ENCODE results near the gene KIT.

The KIT gene

DNA sequence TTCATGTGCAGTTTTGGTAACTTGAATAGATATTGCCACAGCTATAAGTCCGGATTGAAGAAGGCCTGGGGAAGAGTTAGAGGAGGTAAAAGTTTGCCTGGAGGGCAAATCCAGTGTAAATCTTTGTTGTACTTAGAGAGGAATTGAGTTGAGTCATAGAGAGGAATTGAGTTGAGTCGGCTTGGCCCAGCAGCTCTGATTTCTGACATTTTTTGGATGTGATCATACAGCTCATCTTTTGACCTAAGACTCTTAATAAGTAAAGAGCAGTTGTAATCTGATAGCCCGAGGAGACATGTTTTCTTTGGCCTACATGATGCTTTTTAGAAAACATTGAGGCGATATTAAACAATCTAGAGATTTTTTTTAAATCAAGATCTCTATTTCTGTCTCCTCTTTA lies 3.9 kb downstream of the KIT start:
- DNase-seq: no peak

DNA sequence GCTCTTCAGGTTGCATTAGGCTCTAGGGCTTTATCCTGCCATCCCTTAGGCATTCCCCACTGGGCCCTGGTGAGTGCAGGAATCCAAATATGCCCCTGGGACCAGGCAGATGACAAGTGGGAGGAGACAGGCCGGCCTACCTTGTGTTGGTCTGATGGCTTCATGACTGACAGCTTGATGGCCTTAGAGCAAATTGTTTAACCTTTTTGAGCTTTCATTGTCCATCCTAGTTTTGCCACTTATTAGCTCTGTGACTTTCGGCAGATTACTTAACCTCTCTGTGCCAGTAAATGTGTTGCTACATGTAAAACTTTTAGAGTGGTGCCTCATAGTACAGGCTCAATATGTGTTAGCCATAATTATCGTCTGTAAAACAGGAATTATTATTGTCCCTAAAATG lies 4.4 kb downstream of the KIT start:
- no peak for DNase-seq

DNA sequence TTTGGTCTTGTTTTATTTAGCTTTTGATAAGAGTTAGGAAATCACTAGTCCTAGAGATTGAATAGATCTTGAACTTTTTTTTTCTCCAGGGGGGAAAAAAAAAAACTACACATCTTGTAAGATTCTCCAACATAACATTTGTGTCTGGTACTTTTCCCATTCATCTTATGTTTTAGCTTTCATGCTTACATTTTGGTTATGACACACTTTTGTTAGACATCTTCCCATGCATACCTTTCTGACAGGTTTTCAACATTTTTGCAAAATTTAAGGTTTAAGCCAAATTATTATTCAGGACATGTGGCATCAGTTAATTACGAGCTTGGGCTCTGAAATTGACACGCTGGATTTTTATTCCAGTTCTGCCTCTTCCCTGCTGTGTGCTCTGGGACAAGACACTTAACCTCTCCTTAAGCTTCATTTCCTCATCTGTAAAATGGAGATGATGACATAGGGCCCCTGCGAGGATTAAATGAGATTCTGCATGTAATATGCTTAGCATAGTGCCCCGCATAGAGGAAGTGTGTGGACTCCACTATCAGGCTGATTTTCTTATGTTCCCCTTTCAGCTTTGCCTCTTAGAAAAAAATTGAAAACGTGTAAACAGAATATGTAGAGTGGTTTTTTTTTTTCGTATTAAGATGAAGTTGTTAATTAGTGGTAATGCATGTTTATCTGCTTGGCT lies 5.3 kb downstream of the KIT start:
- DNase-seq: peak; percentile 80

DNA sequence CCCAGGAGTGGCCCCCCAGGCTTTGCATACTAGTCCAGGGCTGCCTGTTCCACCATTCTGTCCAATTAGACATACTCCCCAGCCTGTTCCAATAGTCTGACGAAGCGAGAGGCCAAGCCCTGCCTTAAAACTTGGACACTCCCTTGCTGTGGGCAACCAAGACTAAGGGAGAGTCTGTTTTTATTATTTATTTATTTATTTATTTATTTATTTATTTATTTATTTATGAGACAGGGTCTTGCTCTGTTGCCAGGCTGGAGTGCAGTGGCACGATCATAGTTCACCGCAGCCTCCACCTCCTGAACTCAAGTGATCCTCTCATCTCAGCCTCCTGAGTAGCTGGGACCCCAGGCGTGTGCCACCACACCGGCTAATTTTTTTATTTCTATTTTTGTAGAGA lies 6.6 kb downstream of the KIT start:
- no peak for DNase-seq

DNA sequence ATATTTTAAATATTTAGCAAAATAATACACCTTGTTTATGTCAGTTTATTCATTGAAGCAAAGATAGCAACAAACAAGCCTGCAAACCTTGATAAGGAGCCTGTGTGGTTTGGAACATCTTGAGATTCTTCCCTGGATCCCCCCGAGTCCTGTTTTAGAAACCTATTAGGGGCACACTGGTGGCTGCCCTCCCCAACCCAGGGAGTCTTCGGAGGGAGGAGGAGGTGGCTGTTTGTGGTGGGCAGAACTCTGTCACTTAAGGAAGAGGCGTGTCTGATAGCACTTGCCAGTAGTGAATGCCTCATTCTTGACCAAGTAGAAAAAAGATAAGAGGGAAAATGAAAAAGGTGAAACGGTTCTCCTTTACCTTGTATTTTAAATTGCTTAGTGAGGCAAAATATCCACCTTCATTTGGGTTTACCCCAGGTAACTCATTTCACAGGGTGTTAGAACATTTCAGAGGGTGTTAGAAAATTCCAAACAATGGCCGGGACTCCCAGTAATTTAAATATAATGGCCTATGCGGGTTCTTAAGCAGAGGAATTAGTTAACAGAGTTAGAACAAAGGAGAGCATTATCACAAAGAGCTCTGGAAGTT lies 10.4 kb downstream of the KIT start:
- DNase-seq: no peak

DNA sequence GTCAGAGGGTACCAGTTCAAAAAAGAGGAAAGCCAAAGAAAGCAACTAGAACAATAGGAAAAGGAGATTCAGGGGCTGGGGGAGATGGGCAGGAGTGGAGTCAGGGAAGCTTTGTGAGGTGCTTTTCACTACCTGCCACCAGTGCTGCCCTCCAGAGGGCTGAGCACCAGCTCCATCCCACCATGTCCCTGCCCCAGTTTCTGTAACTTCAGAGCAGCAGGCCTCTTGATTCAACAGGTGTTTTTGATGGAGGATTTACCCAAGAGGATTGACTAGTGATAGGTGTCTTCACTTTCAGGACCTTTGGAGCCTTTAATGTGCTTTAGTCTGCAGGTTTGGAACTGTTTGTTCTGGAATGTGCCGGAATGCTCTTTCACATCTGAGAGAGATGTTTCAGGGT lies 12.1 kb downstream of the KIT start:
- no peak for DNase-seq

DNA sequence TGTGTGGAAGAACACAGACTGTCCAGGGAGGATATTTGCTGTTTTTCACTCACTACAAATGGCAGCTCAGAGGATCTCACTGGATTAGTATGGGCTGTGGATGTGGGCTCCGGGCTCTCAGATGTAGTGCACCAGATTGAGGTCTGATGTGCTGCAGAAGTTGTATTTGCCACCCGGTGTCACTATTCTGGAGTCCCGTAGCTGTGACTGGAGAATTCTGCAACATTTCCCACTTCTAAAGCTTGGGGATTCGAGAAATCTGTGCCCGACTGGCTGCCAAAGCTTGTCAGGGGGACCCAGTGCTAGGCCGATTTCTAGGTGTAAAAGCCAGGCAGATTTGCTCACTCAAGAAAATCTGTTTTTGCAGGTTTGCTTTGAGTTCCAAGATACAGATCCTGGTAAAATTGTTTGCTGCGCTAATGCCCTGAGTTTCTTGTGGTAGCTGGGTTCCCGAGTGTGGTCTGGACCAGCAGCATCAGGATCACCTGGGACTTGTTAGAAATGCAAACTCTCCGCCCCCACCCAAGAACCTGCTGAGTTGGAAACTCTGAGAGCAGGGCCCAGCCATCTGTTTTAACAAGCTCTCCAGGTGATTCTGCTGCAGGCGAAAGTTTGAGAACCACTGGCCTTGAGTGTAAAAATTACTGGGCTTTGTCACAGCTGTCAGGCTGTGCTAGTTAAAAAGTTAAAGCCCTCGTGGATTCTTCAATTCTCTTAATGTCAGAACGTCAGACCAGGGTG lies 18.1 kb downstream of the KIT start:
- no peak for DNase-seq

DNA sequence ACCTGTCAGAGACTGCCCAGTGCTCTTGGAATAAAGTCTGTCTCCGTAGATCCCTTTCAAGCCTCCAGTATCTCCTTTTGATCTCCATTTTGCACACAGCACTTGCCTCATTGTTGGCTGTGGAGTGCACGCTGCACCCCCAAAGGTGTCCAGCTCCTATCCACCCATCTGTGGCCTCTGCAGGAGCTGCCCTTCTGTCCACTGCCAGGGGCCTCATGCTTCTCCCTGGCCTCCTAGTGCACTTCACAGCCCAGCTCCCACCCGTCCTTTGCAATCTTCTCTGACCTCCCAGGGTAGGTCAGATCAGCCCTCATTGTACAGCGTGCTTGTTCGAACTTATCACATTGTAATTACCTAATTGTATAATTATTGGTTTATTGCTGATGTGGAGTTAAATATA lies 18.9 kb downstream of the KIT start:
- DNase-seq: no peak

DNA sequence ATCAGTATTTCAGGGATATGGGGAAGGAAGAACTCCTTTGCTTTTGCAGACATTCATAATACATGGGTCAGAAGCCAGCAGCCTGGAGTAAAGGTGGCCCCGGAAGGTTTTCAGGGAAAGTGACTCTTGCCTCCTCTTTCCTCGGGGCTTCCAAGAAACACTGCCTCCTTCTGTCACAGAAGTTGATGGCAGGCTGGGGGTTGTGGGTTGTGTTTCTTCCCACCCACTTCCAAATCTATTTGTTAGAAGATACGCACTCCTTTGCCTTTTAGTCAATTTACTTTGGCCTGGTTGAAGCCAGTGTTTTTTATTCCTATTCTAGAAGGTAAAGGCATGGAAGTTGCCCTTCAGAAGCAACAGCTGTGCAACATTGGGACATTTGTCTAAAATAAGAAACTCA lies 19.7 kb downstream of the KIT start:
- DNase-seq: no peak

DNA sequence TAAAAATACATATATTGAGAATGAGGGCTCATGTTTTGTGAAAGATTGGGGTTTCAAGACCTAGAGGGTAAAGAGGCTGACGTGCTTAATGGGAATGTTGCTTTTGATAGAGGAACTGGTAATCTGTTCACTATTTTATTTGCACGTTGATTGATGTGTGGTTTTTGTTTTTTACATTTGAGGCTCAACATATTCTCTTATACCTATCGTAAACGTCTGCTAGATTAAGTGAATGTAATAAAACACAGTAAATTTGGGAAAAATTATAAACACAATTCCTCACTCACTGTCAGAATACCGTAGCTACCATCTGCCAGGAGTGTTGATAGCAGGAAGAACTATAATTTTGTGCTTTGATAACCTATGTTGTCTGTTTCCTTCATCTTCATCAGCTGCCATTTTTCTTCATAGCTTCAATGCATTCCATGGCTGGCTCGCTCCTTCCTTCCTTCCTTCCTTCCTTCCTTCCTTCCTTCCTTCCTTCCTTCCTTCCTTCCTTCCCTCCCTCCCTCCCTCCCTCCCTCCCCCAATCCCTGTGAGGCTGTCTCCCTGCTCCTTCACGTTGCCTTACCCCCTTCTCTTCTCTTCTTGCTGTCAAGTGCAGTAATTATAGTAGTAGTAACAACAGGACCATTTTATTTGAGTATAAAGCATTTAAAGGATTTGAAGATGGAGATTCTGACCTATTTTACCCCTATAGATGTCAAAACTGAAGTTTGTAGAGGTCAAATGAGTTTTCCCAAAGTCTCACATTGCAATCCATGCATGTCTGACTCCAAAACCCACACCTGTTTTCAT lies 20.3 kb downstream of the KIT start:
- DNase-seq: no peak

DNA sequence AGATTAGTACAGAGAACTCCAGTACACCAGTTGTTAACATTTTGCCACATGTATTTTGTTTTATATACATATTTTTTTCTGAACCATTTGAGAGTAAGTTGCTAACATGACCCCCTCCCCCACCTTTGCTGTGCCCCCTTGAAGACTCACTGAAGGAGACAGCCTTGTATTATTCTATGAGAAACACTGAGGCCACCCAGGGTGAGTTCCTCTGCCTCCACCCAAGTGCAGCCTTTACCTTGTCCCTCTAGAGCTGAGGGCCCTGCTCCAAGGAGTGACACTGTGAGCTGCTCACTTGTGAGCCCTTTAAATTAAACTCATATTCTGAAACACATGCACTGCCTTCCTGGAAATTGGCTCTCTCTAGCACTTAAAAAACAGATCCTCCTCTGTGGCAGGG lies 21.1 kb downstream of the KIT start:
- DNase-seq: no peak

DNA sequence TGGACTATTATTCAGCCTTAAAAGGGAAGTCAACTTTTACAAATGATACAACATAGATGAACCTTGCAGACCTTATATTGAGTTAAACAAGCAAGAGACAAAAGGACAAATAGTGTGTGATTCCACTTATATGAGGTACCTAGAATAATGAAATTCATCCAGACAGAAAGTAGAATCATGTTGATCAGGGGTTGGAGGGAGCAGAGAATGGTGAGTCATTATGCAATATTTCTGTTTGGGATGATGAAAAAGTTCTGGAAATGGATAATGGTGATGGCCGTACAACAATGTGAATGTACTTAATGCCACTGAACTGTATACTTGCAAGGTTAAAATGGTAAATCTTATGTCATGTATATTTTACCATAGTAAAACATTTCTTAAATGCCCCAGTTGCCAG lies 22.1 kb downstream of the KIT start:
- no peak for DNase-seq

DNA sequence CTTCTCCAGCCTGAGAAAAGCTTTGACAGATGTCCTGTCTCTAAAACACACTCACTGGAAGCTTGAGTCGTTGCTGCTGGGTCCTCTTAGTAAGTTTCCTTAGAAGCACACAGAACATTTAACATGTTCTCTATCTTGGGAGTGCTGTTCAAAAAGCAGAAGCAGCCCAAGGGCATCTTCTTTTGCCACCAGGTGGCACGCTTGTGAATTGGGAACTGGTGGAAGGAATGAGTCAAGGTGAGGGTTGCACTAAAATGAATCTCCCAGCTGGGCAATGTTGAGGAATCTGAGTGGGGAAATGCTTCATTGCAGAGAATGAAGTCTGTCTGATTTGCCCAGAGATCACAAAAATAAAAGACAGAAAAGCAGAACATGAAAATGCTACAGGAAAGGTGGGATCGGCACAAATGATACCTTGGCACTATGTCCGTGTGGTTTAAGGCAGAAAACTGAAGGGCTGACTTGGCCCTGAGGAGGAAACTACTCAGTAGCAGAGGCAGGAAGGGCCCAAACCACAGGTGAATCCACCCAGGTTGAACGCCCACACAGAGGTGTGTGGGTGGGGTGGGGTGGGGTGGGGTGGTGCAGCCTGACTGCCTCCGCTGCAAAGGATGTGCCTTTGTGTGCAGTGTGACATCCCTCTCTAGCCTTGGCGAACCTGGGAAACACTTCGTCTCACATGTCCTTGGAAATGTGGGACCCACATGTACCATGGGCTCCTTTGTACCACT lies 26.0 kb downstream of the KIT start:
- peak; percentile 53 for DNase-seq

DNA sequence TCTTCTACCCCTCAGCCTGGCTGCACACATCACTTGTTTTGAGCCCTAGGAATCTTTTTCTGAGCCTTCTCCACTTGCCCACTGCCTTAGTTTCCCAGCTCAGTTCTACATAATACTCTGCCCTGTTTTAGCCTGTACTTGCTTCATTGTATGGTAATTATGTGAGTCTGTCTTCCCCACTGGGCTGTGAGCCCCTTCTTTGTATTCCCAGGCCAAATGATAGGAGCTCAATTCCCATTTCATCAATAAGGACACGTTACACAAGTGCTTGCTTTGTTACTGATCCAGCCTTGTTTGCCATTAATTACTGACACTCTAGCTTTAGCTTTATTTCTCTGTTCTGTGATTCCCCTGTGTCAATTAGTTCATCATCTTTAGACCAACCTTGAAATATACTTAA lies 28.1 kb downstream of the KIT start:
- DNase-seq: no peak

DNA sequence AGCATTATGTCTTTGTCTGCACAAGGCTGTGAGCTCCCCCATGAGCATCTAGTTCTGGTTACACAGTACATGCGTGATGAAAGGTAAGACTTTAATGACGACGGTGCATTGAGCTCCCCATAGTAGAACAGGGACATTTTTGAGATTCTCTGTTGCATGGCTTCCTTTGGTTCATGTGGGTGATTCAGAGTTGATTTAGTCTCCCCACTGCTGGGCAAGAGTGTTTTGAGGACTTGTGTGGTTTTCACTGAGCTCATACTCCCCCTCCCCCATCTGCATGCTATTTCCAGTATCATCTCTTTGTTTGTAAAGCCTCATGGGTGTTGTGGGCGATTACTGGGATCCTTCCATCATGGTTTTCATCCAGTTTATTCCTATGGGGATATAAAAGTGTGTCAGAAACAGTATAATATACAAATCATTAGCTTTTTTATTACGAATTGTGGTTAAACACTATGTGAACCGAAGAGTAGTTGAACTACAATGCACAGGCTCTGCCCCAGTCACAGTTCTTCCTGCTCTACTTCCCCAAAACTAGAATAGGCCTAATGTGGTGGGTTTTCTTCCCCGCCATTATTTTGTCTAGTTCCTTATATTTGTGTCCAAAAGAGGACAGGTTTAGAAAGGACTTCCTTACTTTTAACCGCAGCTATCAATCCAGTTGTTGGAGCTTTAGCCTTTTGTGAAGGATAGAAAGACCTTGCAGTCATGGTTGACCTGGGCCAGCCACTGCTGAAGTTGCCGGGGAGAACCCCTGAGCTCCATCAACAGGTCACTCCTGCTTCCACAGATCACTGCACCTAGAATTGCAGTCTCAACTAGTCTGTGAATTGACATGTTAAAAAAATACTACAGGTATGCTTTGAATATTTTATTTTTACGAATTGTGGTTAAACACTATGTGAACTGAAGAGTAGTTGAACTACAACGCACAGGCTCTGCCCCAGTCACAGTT lies 30.4 kb downstream of the KIT start:
- DNase-seq: peak; percentile 9

DNA sequence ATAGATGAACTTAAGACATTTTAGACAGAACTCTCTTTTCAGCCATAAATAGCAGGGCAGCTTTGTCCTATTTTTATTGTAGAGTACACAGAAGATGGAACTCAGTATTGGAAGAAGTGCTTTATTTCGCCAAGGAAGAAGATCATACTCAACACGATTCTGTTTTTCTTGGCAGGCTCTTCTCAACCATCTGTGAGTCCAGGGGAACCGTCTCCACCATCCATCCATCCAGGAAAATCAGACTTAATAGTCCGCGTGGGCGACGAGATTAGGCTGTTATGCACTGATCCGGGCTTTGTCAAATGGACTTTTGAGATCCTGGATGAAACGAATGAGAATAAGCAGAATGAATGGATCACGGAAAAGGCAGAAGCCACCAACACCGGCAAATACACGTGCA lies 37.6 kb downstream of the KIT start:
- no peak for DNase-seq

DNA sequence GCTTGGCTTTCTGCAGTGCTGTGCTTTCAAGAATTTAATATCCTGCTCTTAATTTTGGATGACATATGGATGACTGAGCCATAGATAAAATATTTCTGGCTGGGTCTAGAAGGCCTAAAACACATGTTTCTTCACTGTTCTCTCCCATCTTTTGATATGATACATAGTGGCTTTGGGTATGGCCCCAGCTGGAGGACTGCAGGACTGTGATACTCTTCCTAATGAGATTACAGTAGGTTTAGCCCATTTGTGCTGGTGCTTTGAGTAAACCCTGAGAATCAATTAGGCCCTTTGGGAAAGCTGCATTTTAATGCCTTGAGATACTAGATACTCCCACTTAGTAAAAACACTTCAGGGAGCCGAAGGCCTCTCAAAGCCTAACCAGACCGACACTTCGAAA lies 38.0 kb downstream of the KIT start:
- DNase-seq: no peak

DNA sequence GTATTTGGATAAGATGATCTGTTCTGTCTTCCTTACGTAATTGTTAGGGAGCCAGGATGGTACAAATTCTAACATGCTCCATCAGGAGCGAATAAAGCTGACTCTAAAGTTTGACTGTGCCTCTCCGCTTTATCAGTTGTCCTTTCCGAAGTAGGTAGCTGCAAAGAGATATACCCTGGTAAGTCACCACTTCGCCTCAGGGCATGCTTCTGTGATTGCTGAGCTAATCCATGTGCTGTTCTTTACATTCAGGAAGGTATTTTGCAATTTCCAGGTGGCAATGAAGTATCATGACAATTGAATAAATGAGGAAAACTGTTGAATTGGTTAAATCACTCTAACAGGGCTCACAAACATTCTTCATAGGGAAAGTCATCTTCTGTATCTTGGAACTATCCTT lies 38.9 kb downstream of the KIT start:
- DNase-seq: no peak

DNA sequence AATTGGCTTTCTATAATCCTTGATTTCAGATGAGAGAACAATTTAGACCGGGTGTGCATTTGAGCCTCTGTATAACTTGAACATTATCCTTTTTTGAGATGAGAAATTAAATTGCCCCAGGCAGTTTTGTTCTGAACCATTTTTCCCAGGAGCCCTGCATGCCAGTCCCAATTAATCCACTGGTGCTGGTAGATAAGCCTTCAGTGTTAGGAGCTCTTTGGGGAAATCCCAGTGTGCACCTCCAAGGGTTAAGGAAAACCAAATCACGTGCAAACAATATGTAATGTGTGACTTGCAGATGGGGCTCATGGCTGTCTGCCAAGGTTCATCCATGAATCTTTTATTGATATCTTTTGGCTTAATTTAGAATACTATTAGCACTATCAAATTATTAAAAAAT lies 43.2 kb downstream of the KIT start:
- DNase-seq: no peak

DNA sequence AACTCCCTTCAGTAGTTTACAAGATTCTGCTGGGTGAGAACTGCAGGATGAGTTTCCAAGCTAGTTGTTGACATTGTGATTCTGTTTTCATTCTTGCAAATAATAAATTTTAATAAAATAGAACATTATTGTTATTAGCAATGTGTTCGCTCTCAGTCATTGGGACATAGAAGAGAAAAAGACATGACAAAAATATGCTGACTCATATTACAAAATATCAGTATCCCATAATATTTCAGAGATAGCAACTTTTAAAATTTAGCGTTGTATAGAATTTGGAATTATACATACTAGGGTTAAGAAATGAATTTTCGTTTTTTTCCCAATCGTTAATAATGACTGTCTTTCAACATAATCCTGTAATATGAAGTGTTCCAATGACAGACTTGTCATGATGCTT lies 45.4 kb downstream of the KIT start:
- no peak for DNase-seq

DNA sequence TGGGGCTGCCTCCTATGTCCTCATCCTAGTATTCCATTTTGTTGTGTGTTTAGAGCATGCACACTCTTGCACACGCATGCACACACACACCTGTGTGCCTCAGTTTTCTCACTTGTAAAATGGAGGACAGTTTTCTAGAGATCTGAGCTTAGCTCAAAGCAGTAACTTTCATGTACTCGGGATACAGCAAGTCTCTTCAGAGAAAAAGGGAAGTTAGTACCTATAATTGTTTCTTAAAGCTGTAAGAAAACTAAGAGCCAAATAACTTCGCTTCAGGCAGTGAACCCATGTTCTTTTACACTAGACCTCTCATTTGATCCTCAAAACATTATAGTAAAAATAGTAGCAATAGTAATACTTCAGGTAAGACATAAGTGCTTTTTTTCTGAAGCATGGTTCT lies 49.6 kb downstream of the KIT start:
- DNase-seq: no peak

Data from inflammatory macrophage treated with lipopolysaccharide for 4 hours (primary cell).